HEK293T (cell line): Measurements from ENCODE around the gene PAPPA.

Experiments used
- CTCF ChIA-PET: fragments of 350-600 bp; formaldehyde crosslinking; extraction: SDS; loops from one replicate; lab custom pipeline; 2021; ENCODE audit warnings: antibody characterized with exemption, inconsistent platforms; lab: Yijun Ruan, JAX
- POLR2A ChIA-PET: fragments of 350-600 bp; formaldehyde crosslinking; extraction: SDS; loops from one replicate; lab custom pipeline; 2020; ENCODE audit warnings: antibody characterized with exemption, inconsistent platforms; lab: Yijun Ruan, JAX
- DNase-seq: peaks from one replicate; pipeline ENCODE4 v3.0.0; 2012; ENCODE audit warnings: mixed read lengths; ENCODE audit errors: extremely low spot score
- ARNT ChIP-seq: fragments of 450-650 bp; IDR thresholded peaks from 2 replicates; pipeline ENCODE4 v1.6.1; 2017; ENCODE audit warnings: mild to moderate bottlenecking
- BHLHE40 ChIP-seq: fragments of 450-650 bp; IDR thresholded peaks from 2 replicates; pipeline ENCODE4 v1.6.1; 2016; ENCODE audit warnings: mild to moderate bottlenecking, moderate library complexity, borderline replicate concordance
- CTBP1 ChIP-seq: fragments of 450-650 bp; IDR thresholded peaks from 2 replicates; pipeline ENCODE4 v1.6.1; 2016; ENCODE audit warnings: borderline replicate concordance
- ELF4 ChIP-seq: fragments of 450-650 bp; IDR thresholded peaks from 2 replicates; pipeline ENCODE4 v1.6.1; 2017; ENCODE audit warnings: antibody characterized with exemption
- FOXA1 ChIP-seq: fragments of 450-650 bp; IDR thresholded peaks from 2 replicates; pipeline ENCODE4 v1.6.1; 2016; ENCODE audit warnings: mild to moderate bottlenecking
- FOXK2 ChIP-seq: fragments of 450-650 bp; IDR thresholded peaks from 2 replicates; pipeline ENCODE4 v1.6.1; 2016; ENCODE audit warnings: mild to moderate bottlenecking
- FOXM1 ChIP-seq: fragments of 450-650 bp; IDR thresholded peaks from 2 replicates; pipeline ENCODE4 v1.6.1; 2017; ENCODE audit warnings: mild to moderate bottlenecking, borderline replicate concordance
- HDGF ChIP-seq: fragments of 450-650 bp; IDR thresholded peaks from 2 replicates; pipeline ENCODE4 v1.6.1; 2017; ENCODE audit warnings: antibody characterized with exemption, borderline replicate concordance
- L3MBTL2 ChIP-seq: fragments of 450-650 bp; conservative IDR thresholded peaks from 2 replicates; pipeline ENCODE4 v1.6.1; 2016; ENCODE audit warnings: mild to moderate bottlenecking
- LEF1 ChIP-seq: fragments of 450-650 bp; IDR thresholded peaks from 2 replicates; pipeline ENCODE4 v1.6.1; 2017; ENCODE audit warnings: mild to moderate bottlenecking, borderline replicate concordance
- NFRKB ChIP-seq: fragments of 450-650 bp; IDR thresholded peaks from 2 replicates; pipeline ENCODE4 v1.6.1; 2016; ENCODE audit warnings: mild to moderate bottlenecking, moderate library complexity
- PKNOX1 ChIP-seq: fragments of 450-650 bp; IDR thresholded peaks from 2 replicates; pipeline ENCODE4 v1.6.1; 2016
- SP1 ChIP-seq: fragments of 450-650 bp; IDR thresholded peaks from 2 replicates; pipeline ENCODE4 v1.6.1; 2017
- SUZ12 ChIP-seq: fragments of 450-650 bp; IDR thresholded peaks from 2 replicates; pipeline ENCODE4 v1.6.1; 2016; ENCODE audit warnings: mild to moderate bottlenecking
- TARDBP ChIP-seq: fragments of 450-650 bp; IDR thresholded peaks from 2 replicates; pipeline ENCODE4 v1.6.1; 2016
- ZNF384 ChIP-seq: fragments of 450-650 bp; IDR thresholded peaks from 2 replicates; pipeline ENCODE4 v1.6.1; 2016

Gene PAPPA

DNA sequence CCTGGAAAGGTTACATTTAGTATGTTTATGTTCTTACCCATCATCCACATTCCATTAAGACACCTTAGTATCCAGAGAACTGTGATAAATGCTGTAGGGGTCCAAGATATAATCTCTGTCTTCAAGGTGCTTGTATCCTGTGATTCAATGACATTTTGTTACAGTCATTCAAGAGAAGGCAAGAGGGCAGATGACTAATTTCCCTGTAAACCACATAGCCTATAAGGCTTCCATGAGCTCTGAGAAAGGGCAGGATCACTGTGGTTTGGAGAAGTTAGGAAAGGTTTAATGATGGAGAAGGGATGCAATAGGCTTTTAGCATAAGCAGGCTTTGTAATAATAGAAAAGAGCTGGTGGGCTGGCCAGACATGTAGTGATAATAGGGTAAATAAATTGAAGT, 40.0 kb downstream of the PAPPA start:
- TF ChIP-seq NFRKB (no peak), PKNOX1 (no peak), TARDBP (no peak), L3MBTL2 (no peak), SP1 (no peak), ELF4 (no peak), CTBP1 (no peak), FOXM1 (no peak)
- no peak for DNase-seq
- ChIA-PET CTCF (no interaction called here), POLR2A (no interaction called here)

DNA sequence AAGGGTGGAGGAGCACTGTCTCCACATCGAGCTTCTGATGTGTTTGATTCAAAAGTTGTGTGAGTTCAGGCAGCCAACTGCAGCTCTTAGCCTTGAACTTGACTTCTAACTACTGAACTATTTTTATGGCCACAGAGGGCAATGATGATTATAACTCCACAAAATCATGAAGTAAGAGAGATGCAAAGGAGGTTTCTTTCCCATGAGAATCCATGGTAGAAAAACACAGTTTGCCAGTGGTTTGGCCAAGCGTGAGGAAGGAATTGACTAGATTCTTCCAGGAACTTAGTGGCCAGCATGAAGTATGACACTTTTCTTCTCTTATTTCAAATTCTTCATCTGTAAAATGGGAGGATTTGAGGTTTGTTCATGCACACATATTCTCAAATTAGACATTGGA, 43.2 kb downstream of the PAPPA start:
- ChIA-PET POLR2A (no interaction called here), CTCF (no interaction called here)
- DNase-seq = no peak
- TF ChIP-seq L3MBTL2 (no peak), TARDBP (no peak), SUZ12 (no peak), NFRKB (no peak), BHLHE40 (no peak), LEF1 (no peak), PKNOX1 (no peak), ELF4 (no peak), HDGF (no peak), SP1 (no peak), FOXM1 (no peak), FOXA1 (no peak), ARNT (no peak), CTBP1 (no peak), FOXK2 (no peak), ZNF384 (no peak)

- TF ChIP-seq HDGF = no peak
- no peak for TF ChIP-seq FOXM1
- TF ChIP-seq TARDBP = no peak
- TF ChIP-seq LEF1 = no peak
- TF ChIP-seq PKNOX1 = no peak
- TF ChIP-seq SUZ12 = no peak
- no peak for TF ChIP-seq FOXA1
- TF ChIP-seq L3MBTL2 = no peak
- TF ChIP-seq ARNT = no peak
- no peak for TF ChIP-seq CTBP1
- no peak for TF ChIP-seq NFRKB
- TF ChIP-seq ZNF384 = no peak
- TF ChIP-seq FOXK2 = no peak
- no peak for TF ChIP-seq BHLHE40
- no peak for TF ChIP-seq ELF4
- no peak for TF ChIP-seq SP1
- no peak for DNase-seq
- ChIA-PET POLR2A (no interaction called here), CTCF (no interaction called here)
Observed at GRCh38 chr9:116198344-116198743, 44.8 kb downstream of the PAPPA start.

DNA sequence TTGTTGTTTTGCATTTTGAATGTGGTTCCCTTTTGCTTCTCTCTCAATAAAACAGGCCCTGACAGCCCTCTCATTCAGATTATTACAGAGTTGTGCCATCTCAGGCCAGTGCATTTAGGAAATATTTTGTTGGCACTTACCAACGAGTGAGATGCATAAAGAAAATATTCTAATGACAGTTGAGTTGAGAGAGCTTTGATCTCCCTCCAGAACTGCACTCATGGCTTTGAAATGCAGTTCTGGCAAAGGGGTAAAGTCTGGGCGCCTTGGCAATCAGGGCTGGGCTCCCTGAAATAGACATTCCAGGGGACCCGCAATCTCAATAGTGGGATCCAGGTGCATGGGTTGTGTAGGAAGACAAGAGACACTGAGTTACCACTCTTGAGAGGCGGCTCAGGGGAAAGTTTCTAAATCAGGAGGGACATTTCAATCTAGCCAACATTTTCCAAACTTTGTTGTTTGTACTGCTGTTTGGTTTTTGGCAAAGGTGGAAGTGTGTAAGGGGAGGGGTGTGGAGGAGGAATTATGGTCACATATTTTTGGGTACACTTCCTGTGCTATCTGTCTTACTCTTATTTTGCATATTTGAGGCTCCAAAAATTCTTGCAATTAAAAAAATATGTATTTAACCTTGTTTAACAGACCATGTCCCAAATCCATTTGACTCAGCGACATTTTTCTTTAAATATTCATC, 48.8 kb downstream of the PAPPA start:
- ChIA-PET POLR2A (no interaction called here), CTCF (no interaction called here)
- TF ChIP-seq LEF1 = no peak
- no peak for TF ChIP-seq FOXA1
- TF ChIP-seq ZNF384 = no peak
- TF ChIP-seq ARNT = no peak
- no peak for TF ChIP-seq L3MBTL2
- no peak for TF ChIP-seq CTBP1
- TF ChIP-seq PKNOX1 = no peak
- no peak for TF ChIP-seq BHLHE40
- TF ChIP-seq HDGF = no peak
- no peak for DNase-seq

DNA sequence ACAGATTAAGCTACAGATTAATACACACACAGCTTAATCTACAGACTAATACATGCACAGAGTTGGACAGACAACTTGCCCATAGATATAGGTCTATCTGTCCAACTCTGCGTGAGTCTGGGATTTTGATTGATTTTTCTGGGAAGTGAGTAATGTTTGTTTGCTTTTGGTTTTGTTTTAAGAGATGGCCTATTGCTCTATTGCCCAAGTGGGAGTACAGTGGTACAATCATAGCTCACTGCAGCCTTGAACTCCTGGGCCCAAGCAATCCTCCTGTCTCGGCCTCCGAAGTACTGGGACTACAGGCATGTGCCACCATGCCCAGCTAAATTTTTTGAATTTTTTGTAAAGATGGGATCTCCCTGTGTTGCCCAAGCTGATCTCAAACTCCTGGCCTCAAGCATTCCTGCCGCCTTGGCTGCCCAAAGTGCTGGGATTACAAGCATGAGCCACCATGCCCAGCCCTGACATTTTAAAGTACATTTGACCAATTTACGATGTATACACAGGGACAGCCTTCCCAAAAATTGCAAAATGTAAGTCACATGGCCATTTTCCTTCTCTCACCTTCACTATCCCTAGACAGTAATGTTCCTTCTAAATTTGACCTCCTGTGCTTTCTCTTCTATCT, 50.8 kb downstream of the PAPPA start:
- POLR2A ChIA-PET = no interaction called here
- CTCF ChIA-PET = no interaction called here

More for the DNA sequence above, 50.8 kb downstream of the PAPPA start:
- DNase-seq = no peak
- TF ChIP-seq ARNT = no peak
- no peak for TF ChIP-seq BHLHE40
- no peak for TF ChIP-seq FOXK2
- TF ChIP-seq LEF1 = no peak
- no peak for TF ChIP-seq L3MBTL2
- TF ChIP-seq ZNF384 = no peak
- TF ChIP-seq CTBP1 = no peak
- no peak for TF ChIP-seq ELF4
- no peak for TF ChIP-seq SUZ12
- TF ChIP-seq FOXA1 = no peak
- no peak for TF ChIP-seq PKNOX1
- TF ChIP-seq FOXM1 = no peak
